Rectal smooth muscle tissue (tissue), 1 donor: ENCODE measurements around the gene B9D1.

Experiments used
- H3K27ac ChIP-seq: one replicate; pipeline ENCODE4 v1.7.0; 2013; ENCODE audit warnings: low read depth, low read length, inconsistent platforms
- H3K27me3 ChIP-seq: one replicate; pipeline ENCODE4 v1.7.0; 2013; ENCODE audit warnings: low read length; ENCODE audit not compliant: control insufficient read depth, insufficient read depth
- H3K36me3 ChIP-seq: one replicate; pipeline ENCODE4 v1.7.0; 2013; ENCODE audit warnings: low read length; ENCODE audit not compliant: control insufficient read depth, insufficient read depth
- H3K4me1 ChIP-seq: one replicate; pipeline ENCODE4 v1.7.0; 2013; ENCODE audit warnings: low read length; ENCODE audit not compliant: control insufficient read depth, insufficient read depth
- H3K4me3 ChIP-seq: one replicate; pipeline ENCODE4 v1.7.0; 2013; ENCODE audit warnings: low read length
- H3K9ac ChIP-seq: one replicate; pipeline ENCODE4 v1.7.0; 2013; ENCODE audit warnings: low read length

The B9D1 gene

DNA sequence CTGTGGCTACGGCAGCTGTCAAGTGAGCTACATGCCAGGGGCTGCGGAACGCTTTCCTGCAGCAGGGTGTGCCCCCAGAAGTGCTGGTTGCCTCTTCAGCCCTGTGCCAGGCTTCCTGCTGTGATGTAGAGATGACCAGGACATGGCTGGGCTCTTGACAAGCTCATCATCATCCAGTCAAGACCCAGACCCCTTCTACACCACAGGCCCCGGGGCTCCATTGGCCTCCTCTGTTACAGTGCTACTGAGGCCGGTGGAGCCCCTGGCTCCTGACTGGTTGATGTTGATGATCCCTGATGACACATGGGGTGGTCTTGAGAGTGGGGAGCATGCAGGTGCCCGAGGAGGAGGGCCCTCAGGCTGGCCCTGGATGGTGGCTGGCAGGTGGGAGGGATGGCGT, 50.1 kb downstream of the B9D1 start:
- H3K4me1 ChIP-seq = no peaks in the 10 kb centered on the region
- H3K27ac ChIP-seq = no peak overlapping the region
- no peak overlapping the region for H3K4me3 ChIP-seq
- H3K27me3 ChIP-seq = no peaks in the 10 kb centered on the region
- H3K9ac ChIP-seq = no peak overlapping the region
- H3K36me3 ChIP-seq = peaks cover 17% of the 10 kb centered on the region

DNA sequence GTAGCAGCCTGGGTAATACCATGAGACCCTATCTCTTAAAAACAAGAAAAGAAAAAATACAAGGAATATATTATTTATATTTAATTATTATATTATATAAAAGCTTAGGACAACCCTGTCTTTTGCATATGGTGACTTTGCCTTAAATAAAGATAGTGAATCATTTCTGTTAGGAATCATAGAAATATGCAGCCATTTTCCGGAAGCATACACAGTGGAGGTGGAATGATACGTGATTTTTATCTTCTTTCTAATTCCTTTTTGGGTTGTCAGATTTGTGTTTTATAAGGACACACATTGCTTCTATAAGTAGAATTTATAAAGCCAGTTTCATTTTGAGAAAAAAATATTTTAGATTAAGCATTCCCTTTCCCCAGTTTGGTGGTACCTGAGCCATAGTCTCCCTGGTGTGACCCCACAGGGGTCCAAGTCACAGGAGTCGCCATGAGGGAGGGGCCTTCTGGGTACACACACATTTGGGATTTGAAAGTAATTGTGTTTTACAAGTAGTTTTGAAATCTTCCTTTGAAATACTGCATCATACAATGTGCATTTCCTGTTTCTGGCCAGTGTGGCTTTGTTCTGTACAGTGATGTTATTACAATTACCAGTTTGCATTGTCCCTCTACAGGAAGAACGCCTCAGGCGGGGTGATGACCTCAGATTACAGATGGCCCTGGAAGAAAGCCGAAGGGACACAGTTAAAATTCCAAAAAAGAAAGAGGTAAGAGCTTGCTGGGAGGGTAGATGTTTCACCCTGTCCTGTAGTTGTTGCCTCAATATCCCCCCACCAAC, 50.9 kb downstream of the B9D1 start:
- Histone ChIP-seq H3K4me1 (no peaks in the 10 kb centered on the region), H3K36me3 (peaks cover 17% of the 10 kb centered on the region), H3K4me3 (no peak overlapping the region), H3K9ac (no peak overlapping the region), H3K27ac (no peak overlapping the region), H3K27me3 (no peaks in the 10 kb centered on the region)

DNA sequence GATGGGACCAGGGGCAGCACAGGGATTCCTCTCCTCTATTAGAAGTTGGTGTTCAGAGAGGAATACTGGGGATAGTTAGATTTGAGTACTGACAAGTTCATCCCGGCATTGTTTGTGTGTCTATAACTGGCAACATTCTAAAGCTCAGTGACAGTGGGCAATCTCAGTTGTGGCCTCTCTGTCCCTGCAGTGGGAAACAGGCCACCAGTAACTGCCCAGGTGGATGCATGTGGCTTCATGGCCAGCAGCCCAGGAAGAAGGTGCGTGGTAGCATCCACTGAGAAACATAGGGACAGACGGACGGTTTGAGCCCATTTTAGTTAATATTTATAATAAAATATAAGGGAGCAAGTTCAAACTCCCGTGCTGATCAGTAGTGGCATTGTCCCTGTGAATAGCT, 51.5 kb downstream of the B9D1 start:
- Histone ChIP-seq H3K36me3 (peaks cover 17% of the 10 kb centered on the region), H3K27me3 (no peaks in the 10 kb centered on the region), H3K9ac (no peak overlapping the region), H3K4me3 (no peak overlapping the region), H3K27ac (no peak overlapping the region), H3K4me1 (no peaks in the 10 kb centered on the region)

DNA sequence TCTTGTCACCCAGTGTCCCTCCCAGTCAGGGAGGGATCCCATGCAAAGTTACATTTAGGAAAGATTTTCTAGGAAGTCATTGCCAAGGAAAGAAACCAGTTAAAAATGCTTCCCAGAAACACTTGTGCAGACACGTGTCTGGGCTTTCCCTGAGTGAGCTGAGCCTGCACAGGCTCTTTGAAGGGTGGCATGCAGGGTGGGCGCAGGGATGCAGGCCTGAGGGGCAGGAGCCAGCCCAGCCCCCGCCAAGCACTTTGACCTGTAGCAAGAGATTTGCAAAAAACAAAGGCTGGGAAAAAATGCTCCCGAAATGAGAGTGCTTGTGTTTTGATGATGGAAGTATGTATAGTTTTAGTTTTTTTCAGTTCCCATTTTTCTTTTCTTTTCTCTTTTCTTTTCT, 52.4 kb downstream of the B9D1 start:
- Histone ChIP-seq H3K4me3 (no peak overlapping the region), H3K4me1 (no peaks in the 10 kb centered on the region), H3K36me3 (peaks cover 17% of the 10 kb centered on the region), H3K9ac (no peak overlapping the region), H3K27ac (no peak overlapping the region), H3K27me3 (no peaks in the 10 kb centered on the region)

DNA sequence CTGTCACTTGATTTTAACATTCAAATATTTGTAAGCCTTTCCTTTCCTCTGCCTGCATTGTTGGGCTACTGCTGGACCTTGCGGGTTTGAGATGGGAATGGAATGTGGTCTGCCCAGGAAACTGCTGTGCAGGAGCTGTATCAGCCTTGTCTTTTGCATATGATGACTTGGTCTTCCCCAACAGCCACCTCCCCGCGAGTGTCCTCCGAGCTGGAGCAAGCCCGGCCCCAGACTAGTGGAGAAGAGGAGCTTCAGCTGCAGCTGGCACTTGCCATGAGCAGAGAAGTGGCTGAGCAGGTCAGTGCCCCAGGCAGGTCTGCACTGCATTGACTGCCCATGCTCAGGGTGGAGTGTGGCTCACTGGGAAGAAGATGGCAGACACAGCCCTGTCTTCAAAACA, 52.8 kb downstream of the B9D1 start:
- H3K4me1 ChIP-seq = no peaks in the 10 kb centered on the region
- peaks cover 15% of the 10 kb centered on the region for H3K36me3 ChIP-seq

DNA sequence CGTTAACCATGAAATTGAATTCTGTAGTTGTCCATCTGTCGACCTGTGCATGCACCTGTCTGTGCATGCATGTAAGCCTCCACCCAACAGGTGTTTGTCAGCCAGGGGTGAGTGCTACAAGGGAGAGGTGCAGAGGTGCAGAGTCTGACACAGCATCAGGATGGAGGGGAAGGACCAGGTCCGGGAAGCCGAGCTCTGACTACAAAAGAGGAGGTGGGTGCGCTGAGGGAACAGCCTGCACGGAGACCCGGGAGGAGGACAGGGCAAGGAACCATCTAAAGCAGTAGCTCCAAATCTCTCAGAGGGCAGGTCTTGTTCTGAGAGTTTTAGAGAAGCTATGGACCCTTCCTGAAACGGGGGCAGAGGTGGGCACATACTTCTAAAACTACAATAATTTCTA, 54.1 kb downstream of the B9D1 start:
- Histone ChIP-seq H3K4me1 (no peaks in the 10 kb centered on the region), H3K4me3 (no peak overlapping the region), H3K9ac (no peak overlapping the region)

More for the DNA sequence above, 52.8 kb downstream of the B9D1 start:
- Histone ChIP-seq H3K27ac (no peak overlapping the region), H3K27me3 (no peaks in the 10 kb centered on the region), H3K4me3 (no peak overlapping the region), H3K9ac (no peak overlapping the region)

DNA sequence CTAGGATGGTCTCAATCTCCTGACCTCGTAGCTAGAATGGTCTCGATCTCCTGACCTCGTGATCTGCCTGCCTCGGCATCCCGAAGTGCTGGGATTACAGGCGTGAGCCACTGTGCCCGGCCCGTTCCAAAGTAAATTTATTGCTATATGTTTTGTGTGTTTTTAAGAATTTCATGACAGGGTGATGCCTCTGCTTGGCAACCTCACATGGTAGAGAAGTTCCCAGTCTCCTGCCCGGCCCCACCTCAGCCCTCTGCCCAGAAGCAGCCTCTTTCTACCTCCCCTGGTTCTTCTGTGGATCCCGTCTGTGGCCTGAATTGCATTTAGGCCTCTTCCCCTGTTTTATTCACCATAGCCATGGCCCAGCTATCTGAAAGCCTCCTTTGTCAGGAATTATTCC, 55.0 kb downstream of the B9D1 start:
- Histone ChIP-seq H3K27me3 (no peaks in the 10 kb centered on the region), H3K36me3 (peaks cover 7% of the 10 kb centered on the region), H3K27ac (no peak overlapping the region), H3K4me1 (no peaks in the 10 kb centered on the region), H3K4me3 (no peak overlapping the region), H3K9ac (no peak overlapping the region)

More for the DNA sequence above, 54.1 kb downstream of the B9D1 start:
- H3K36me3 ChIP-seq = peaks cover 14% of the 10 kb centered on the region
- H3K27me3 ChIP-seq = no peaks in the 10 kb centered on the region
- no peak overlapping the region for H3K27ac ChIP-seq

DNA sequence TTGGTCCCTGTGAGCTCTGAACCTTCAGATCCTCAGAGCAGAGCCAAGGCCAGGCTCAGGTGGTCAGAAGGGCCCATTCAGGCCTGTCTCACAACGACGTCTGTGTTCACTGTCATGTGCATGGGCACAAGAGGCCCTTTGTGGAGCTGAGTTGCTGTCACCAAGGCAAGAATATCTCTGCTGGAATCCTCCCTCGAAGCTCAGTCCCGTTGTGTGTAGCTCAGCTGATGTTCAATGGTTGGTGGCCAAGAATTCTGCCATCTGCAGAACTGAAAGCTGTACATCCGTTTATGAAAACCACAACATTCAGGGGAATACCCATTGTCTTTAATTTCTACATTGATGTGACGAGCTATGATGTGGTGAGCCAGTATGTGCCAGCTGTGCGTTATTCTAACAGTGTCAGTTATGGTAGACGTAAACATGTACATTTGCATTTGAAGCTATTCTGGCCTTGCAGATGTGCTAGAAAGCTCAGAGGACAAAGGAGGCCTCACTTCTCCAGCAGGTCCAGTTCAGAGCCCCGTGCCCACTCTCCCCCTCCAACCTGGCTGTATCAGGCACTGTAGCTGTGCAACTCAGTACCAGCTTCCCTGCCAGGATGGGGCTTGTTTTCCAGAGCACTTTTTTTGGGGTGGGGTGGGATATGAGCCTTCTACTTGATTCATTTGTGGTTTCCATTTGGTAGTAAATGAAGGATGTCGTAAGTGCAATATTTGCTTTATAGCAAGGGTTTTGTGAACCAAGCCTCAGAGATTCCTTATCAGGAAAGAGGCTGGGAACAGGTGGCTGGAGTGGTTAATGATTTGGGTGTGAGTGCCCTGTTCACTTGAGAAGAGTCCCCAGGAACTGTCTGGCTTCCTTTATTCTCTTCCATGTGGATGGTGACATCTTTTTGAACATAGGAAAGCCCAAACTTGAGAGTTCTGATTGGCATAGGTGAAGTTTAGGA, 56.1 kb downstream of the B9D1 start:
- Histone ChIP-seq H3K27ac (no peak overlapping the region), H3K4me1 (no peaks in the 10 kb centered on the region)

DNA sequence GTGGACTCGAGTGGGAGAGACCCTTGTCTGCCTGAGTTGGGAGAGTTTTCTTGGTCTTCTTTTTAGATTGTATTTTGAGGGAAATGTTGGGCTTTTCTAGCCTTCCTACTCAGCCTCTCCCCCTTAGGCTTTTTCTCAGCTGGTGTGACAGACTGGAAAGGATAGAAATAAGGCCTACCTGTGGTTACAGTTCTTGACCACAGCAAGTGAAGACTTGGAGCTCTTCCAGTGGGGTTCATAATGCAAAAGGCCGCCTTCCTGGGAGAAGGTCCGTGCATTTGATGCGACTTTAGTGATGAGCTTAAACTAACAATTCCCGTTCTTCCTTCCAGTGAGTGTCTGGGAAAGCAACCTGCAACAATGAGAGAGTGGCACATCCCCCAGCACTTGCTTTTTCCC, 56.8 kb downstream of the B9D1 start:
- Histone ChIP-seq H3K4me3 (no peak overlapping the region), H3K27ac (no peak overlapping the region), H3K36me3 (no peaks in the 10 kb centered on the region), H3K27me3 (no peaks in the 10 kb centered on the region), H3K9ac (no peak overlapping the region), H3K4me1 (no peaks in the 10 kb centered on the region)

More for the DNA sequence above, 56.1 kb downstream of the B9D1 start:
- Histone ChIP-seq H3K9ac (no peak overlapping the region), H3K36me3 (no peaks in the 10 kb centered on the region), H3K27me3 (no peaks in the 10 kb centered on the region), H3K4me3 (no peak overlapping the region)

DNA sequence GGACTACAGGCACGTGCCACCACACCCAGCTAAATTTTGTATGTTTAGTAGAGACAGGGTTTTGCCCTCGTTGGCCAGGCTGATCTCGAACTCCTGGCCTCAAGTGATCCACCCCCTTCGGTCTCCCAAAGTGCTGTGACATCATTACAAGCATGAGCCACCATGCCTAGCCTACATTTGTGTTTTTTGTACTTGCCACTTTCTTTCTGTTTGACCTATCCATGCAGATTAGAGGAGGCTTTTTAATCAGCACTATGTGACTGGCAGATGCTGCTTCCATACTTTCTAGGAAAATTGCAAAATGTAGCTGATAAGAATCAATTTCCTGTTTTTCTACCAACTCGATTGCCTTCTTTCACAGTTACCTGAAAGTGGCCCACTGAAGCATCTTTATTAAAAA, 57.3 kb downstream of the B9D1 start:
- H3K4me3 ChIP-seq = no peak overlapping the region
- no peaks in the 10 kb centered on the region for H3K4me1 ChIP-seq
- no peaks in the 10 kb centered on the region for H3K36me3 ChIP-seq
- H3K27me3 ChIP-seq = no peaks in the 10 kb centered on the region
- H3K9ac ChIP-seq = no peak overlapping the region
- H3K27ac ChIP-seq = no peak overlapping the region

DNA sequence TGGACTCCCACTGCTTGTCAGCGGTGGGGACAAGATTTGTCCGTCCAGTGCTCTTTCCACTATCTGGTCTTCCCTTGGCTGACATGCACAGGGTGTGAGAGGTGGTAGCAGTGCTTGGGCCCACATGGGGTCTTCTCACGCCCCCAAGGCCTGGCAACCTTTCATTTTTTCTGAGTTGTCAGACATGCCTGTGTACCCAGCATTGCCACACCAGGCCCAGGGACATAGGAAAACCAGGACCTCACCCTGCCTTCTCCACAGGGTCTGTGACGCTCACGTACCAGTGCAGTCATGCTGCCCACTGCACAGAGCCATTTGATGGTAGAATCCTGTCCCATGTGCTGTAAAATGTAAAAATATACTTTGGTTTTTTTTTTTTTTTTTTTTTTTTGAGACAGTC, 57.8 kb downstream of the B9D1 start:
- no peaks in the 10 kb centered on the region for H3K36me3 ChIP-seq
- H3K9ac ChIP-seq = no peak overlapping the region
- H3K4me1 ChIP-seq = no peaks in the 10 kb centered on the region
- H3K4me3 ChIP-seq = no peak overlapping the region
- no peak overlapping the region for H3K27ac ChIP-seq
- H3K27me3 ChIP-seq = no peaks in the 10 kb centered on the region

DNA sequence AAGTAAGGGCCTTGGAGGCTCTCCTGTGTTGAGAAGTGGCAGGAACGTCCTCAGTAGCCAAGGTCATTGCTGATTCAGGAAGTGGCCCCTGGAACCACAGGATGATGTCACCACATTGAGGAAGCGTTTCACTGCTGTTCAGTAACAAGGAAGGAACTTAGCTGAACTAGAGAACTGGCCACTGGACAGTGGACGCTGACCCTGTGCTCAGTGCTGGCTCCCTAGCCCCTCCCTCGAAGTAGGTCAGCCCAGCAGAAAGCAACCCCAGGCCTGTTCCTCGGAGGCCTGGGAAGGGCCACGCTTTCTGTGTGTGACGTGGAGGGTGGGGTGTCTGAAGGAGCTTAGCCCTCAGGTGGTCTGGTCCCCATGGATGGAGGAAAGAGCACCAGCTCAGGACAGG, 58.3 kb downstream of the B9D1 start:
- Histone ChIP-seq H3K36me3 (no peaks in the 10 kb centered on the region), H3K27me3 (no peaks in the 10 kb centered on the region), H3K27ac (no peak overlapping the region), H3K4me1 (no peaks in the 10 kb centered on the region), H3K4me3 (no peak overlapping the region), H3K9ac (peak overlapping the region; percentile 10)
